Thoracic aorta (tissue), 2 donors: ENCODE measurements around the gene AGMO. TPM values are rescaled to one million over a fixed set of nuclear protein-coding genes. Genes with fewer than 3 reads are reported as not detected.

ENCODE experiments used
- ATAC-seq: fragments of 150-250 bp; one replicate; pipeline ENCODE4 v1.8.0; 2017; ENCODE audit warnings: low read depth; ENCODE audit not compliant: insufficient number of reproducible peaks, low FRiP score
- DNase-seq: peaks from one replicate; pipeline ENCODE4 v3.0.0-alpha.2; 2020; ENCODE audit warnings: low spot score
- H3K27ac ChIP-seq, 2 donors: fragments of 200-600 bp; sonication (generic); 1 replicate in 1 of 2; 2 replicates in 1 of 2; pipeline ENCODE4 v1.5.1; 2016; ENCODE audit warnings: mild to moderate bottlenecking in 2 of 2, moderate library complexity in 2 of 2
- H3K27me3 ChIP-seq: fragments of 200-600 bp; sonication (generic); replicated peaks from 2 replicates; pipeline ENCODE4 v1.6.0; 2016; ENCODE audit warnings: mild to moderate bottlenecking; ENCODE audit not compliant: insufficient read depth
- H3K36me3 ChIP-seq: fragments of 200-600 bp; sonication (generic); one replicate; pipeline ENCODE4 v1.5.1; 2016
- H3K4me1 ChIP-seq, 2 donors: fragments of 200-600 bp; sonication (generic); 1 replicate in 1 of 2; 2 replicates in 1 of 2; pipeline versions ENCODE4 v1.5.1 to v1.6.0; 2016; ENCODE audit warnings: low read depth in 2 of 2, mild to moderate bottlenecking in 1 of 2; ENCODE audit not compliant: control insufficient read depth in 1 of 2
- H3K4me3 ChIP-seq: fragments of 200-600 bp; sonication (generic); 2 replicates; pipeline ENCODE4 v1.5.1; 2016; ENCODE audit warnings: mild to moderate bottlenecking
- H3K9me3 ChIP-seq: fragments of 200-600 bp; sonication (generic); 2 replicates; pipeline ENCODE4 v1.5.1; 2016
- CTCF ChIP-seq: fragments of 200-600 bp; sonication (generic); IDR thresholded peaks from one replicate; pipeline ENCODE4 v1.5.1; 2019; ENCODE audit warnings: antibody characterized with exemption
- total RNA-seq, 2 donors: library from RNA; depleted of rRNA; stranded (reverse); fragments of >200 nt; gene quantifications; one replicate each; pipeline versions ENCODE4 v1.1.0 to v1.2.3, GENCODE V29; 2016

AGMO gene
- total RNA-seq, 2 donors from 2014 or later = 0.85 to 3.0 TPM

GRCh38 chr7:15430911-15431310 lies 130.9 kb downstream of the AGMO start:
- Histone ChIP-seq H3K27me3 (no peaks in the 10 kb centered on the region), H3K36me3 (no peaks in the 10 kb centered on the region), H3K4me3 (no peak overlapping the region), H3K9me3 (no peaks in the 10 kb centered on the region), H3K27ac (no peak overlapping the region), H3K4me1 (no peaks in the 10 kb centered on the region)
- ATAC-seq (no peak), DNase-seq (no peak)
- no peak for TF ChIP-seq CTCF

DNA sequence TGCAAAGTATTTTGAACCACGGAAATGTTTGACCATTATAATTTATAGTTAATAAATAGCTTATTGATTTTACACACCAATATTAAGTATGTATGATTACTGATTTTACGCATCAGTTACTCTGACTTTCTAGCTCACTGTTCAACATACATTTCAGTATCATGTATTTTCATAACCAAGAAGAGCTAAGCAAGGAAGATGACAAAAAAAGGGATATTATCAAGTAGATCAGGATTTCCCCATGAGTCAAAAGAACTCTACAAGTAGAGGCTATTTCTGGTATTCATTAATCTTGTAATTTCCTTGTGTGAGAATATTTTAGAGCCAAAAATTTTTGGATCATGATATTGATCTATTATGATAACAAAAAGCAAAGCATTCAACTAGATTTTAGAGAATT lies 131.6 kb downstream of the AGMO start:
- ATAC-seq (no peak), DNase-seq (no peak)
- Histone ChIP-seq H3K4me1 (no peaks in the 10 kb centered on the region), H3K9me3 (no peaks in the 10 kb centered on the region), H3K27ac (no peak overlapping the region), H3K27me3 (no peaks in the 10 kb centered on the region), H3K4me3 (no peak overlapping the region), H3K36me3 (no peaks in the 10 kb centered on the region)
- no peak for TF ChIP-seq CTCF

DNA sequence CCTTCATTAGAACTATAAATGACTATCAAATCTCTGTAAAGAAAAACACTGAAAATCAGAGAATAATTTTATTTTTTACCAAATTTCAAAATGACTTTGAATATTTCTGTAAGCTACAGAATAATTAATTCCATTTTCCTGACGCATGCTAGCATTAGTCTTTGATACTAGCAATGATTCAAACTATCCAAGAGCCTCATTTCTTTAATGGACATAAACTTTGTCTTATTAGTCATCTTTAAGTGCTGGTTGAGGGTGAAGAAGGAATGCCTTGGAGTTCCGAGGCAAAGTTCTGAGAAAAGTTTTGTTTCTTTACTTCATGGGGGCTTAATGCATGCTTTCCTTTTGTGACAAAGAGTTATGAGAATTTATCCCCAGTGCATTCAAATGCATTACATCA lies 137.3 kb downstream of the AGMO start:
- Histone ChIP-seq H3K9me3 (no peaks in the 10 kb centered on the region), H3K4me1 (no peaks in the 10 kb centered on the region), H3K27me3 (no peaks in the 10 kb centered on the region), H3K27ac (no peak overlapping the region), H3K36me3 (no peaks in the 10 kb centered on the region), H3K4me3 (no peak overlapping the region)
- no peak for DNase-seq
- no peak for TF ChIP-seq CTCF
- ATAC-seq = no peak

GRCh38 chr7:15419596-15419995 lies 142.2 kb downstream of the AGMO start:
- H3K4me1 ChIP-seq = no peaks in the 10 kb centered on the region
- DNase-seq = no peak
- no peak for ATAC-seq
- no peaks in the 10 kb centered on the region for H3K36me3 ChIP-seq
- H3K27me3 ChIP-seq = no peaks in the 10 kb centered on the region
- TF ChIP-seq CTCF = no peak
- no peaks in the 10 kb centered on the region for H3K9me3 ChIP-seq
- H3K4me3 ChIP-seq = no peak overlapping the region
- H3K27ac ChIP-seq = no peak overlapping the region

- no peaks in the 10 kb centered on the region for H3K9me3 ChIP-seq
- DNase-seq = no peak
- TF ChIP-seq CTCF = no peak
- H3K27me3 ChIP-seq = no peaks in the 10 kb centered on the region
- no peak overlapping the region for H3K4me3 ChIP-seq
- H3K27ac ChIP-seq = no peak overlapping the region
- H3K36me3 ChIP-seq = no peaks in the 10 kb centered on the region
- no peaks in the 10 kb centered on the region for H3K4me1 ChIP-seq
- ATAC-seq = no peak
Observed at GRCh38 chr7:15418264-15418663, 143.6 kb downstream of the AGMO start.
